Measurements from ENCODE around the gene B3GALT6.

The B3GALT6 gene

DNA sequence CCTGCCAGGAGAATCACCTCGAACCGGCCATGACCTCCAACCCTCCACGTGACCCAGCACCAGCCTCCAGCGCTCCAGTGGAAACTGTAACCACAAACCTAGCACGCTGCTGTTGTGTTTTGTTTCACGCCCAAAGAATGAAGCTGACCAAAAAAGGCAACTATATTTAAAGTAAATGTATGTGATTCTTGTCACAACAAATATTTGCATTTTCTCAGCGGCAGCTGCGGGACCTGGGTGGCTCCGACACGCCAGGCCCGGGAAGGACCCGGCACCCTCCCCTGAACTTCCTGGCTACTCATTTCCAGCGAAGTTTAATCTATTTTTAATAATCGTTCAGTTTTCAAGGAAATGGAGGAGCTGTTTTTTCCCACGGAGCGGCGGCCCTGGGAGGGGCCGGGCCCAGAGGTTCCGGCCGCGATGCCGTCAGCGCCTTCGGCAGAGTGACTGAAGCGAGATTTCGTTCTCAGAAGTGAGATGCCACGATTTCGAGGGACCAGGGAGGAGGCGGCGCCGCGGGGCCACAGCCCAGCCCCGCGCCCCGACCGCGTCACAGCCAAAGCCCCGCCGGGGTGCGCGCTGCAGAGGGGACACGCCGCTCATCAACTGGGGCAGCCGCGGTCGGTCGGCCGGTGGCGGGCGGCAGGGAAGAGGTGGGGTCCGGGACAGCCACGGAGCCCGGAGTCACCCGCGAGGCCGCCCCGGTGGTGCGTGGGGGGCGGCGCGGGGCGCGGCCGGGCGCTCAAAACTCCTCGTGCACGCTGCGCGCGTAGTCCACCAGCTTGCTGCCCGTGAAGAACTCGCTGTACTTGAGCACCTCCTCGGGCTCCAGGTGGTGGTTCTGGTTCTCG lies 15.0 kb upstream of the B3GALT6 start:
- DNase-seq: peak; percentile 70

DNA sequence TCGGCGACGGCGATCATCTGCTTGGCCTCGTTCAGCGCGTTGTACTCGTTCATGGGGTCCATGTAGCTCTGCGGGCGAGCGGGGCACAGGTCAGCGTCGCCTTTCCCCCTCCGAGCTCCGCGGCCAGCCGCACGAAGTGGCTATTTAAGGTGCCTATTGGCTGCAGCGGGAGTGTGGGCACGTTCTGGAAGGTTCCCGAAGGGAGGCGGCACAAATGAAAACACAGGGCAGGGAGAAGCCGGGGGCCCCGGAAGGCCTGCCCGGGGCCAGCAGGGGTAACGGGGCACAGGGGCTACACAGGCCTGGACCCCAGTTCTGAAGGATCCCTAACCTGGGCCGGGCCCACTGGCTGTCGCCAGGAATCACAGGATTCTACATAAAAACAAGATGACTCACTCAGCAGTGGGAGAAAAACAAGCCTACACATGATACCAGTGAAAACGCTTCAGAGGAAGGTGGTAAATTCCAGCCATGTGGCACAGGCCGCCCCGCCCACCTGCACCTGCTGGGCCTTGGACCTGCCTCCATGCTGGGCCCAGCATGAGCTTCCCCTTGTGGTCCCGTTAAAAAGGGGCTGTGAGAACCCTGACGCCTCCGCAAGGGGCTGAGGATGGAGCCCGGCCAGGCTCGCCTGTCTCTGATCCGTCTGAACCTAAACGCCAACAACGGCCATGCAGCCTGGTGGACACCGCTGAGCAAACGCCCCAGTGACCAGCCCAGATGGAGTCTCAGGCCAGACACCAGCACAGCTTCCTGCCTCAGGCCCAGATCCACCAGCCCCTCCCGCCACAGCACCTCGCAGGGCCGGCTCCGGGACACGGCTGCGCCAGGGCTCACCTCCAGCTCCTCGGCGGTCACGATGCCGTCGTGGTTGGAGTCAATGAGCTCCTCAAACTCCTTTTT lies 14.2 kb upstream of the B3GALT6 start:
- DNase-seq: peak; percentile 73

- DNase-seq: no peak
Observed at GRCh38 chr1:1218524-1219200, 13.4 kb upstream of the B3GALT6 start.

GRCh38 chr1:1219341-1219740 lies 12.7 kb upstream of the B3GALT6 start:
- peak; percentile 49 for DNase-seq

DNA sequence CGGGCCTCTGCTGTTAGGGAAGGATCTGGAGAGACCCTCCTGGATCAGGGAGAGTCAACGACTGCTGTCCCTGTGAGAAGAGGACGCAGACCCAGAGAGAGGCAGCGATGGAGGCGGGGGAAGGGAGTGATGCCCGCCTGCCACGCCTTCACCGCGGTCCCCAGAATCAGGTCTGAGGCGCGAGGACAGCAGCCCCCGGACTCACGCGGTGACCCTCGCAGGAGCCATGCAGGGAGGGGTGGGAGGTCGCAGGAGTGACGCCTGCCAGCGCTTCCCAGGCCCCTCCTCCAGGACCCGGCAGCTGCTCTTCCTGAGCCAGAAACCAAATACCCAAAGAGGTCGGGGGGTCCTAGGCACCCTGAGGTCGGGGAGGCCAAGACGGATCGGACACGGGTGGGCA lies 11.8 kb upstream of the B3GALT6 start:
- no peak for DNase-seq

- DNase-seq: no peak
Observed at GRCh38 chr1:1221887-1222574, 10.0 kb upstream of the B3GALT6 start.

GRCh38 chr1:1222575-1223225 lies 9.3 kb upstream of the B3GALT6 start:
- DNase-seq: no peak

DNA sequence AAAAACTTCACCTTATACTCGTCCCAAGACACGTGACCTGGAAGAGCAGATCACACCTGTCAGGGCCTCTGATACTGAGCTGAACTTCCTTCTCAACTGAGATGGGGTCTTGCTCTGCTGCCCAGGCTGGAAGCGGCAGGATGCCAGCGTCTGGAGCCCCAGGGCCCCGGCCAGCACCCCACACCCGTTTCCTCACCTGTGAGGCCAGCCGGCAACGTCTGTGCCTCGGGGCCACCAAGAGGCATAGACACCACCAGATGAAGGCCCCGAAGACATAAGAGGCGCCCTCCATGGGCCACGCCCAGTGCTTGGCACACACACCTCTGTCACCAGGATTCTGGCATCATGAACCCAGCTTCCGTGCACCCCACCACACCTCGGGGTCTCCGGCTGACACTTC lies 8.7 kb upstream of the B3GALT6 start:
- no peak for DNase-seq

DNA sequence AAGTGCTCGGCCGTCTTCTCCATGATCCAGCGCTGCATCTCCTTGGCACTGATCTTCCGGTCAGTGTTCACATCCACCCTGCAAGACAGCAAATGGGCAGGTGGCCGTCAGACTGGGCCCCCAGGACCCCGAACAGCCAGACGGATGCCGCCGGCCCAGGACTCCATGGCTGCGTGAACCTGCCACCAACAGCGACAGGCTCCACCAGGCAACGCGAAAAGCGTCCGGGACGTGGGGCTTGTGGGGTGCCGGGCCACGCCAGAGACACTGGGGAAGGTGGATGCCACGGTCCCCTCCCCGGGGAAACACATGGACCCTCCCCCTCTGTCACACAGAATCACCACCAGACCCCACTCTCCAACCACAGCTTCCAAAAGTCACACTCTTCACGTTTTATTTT lies 8.1 kb upstream of the B3GALT6 start:
- DNase-seq: no peak

DNA sequence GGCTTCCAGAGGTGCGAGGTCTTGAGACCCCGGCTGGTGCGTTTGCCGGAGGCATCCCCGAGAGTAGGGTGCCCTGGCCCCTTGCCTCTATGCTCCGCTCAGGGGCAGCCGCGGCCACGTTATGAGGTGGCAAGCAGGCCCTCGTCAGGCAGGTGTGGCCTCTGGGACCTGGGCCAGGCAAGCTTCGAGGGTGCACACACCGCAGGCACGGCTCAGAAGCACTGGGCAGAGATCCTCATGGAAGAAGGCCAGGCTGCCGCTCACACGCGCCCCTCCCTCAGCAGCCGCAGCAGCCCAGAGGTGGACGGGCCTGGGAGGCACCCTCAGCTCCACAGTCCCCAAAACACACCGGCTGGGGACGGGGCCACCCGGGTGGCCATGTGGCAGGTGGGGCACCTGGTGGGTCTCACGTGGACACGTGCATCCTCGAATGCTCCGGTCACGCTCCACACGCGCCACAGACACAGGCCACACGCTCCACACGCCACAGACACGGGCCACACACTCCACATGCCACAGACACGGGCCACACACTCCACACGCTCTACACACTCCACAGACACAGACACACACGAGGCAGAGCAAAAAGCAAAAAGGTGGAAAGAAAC lies 6.7 kb upstream of the B3GALT6 start:
- DNase-seq: no peak

- no peak for DNase-seq
Observed at GRCh38 chr1:1225913-1226312, 6.1 kb upstream of the B3GALT6 start.

- DNase-seq: no peak
Observed at GRCh38 chr1:1226566-1227362, 5.3 kb upstream of the B3GALT6 start.

GRCh38 chr1:1227386-1227785 lies 4.7 kb upstream of the B3GALT6 start:
- no peak for DNase-seq

- no peak for DNase-seq
Observed at GRCh38 chr1:1228187-1228586, 3.9 kb upstream of the B3GALT6 start.

DNA sequence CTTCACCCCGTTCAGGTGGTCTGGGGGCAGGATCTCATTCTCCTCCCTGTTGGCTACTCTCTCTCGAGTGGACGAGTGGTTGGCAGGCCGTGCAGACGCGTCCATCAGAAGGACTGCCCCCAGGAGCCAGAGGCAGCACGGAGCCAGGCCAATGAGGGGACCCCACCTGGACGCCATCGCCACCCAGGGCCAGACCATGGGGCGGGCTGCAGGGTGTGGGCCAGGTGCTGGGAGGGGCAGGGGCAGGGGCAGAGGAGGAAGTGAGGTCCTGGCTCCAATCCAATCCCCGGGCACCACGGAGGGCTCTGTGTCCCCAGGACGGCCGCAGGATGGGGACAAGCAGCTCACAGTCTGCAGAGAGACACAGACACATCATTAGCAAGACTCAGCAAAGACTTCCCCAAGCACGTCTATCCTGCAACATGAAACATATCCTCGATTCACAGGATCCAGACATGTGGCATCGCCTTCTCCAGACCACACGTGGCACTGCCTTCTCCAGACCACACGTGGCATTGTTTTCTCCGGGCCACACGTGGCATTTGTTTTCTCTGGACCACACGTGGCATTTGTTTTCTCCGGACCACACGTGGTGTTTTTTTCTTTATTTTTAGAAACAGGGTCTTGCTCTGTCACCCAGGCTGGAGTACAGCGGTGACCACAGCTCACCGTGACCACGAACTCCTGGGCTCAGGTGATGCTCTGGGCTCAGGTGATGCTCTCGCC lies 3.3 kb upstream of the B3GALT6 start:
- DNase-seq: no peak

DNA sequence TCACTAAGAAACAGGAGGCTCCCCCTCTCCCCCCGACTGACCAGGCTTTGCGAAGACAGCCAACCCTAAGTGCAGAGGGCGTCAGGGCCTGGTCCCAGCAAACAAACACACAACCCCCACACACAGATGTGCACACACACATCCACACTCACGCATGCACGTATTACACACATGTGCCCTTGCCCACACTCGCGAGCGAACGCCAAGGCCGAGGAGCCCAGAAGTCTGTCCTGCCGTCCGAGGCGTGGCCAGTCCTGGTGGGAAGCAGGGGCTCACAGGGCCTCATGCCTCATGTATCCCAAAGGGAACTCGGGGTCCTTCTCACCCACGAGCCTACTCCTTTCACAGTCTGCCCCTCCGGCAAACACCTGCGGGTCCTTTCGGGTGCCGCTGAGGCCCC lies 2.3 kb upstream of the B3GALT6 start:
- DNase-seq: no peak

GRCh38 chr1:1230656-1231399 lies 1.2 kb upstream of the B3GALT6 start:
- no peak for DNase-seq

- DNase-seq: peak; percentile 97
Observed at GRCh38 chr1:1231400-1232207, 433 bp upstream of the B3GALT6 start, which contains the start of gene SDF4. Gene SDF4 (minus strand): TSS chr1:1232001. CDS start chr1:1228772, 3,229 bp downstream.

All from CD4-positive, alpha-beta T cell treated with Interleukin-4 for 4 hours (primary cell).